Left kidney (tissue), 2 donors: Measurements from ENCODE around the gene CHTF18. TPM values are rescaled to one million over a fixed set of nuclear protein-coding genes. Genes with fewer than 3 reads are reported as not detected.
"Not testable (repeated sequence)": the region's sequence is repeated elsewhere in the genome, so short reads cannot be mapped to it uniquely, and the experiment has no call there.

Source experiments
- DNase-seq: peaks from one replicate; pipeline ENCODE4 v3.0.0-alpha.2; 2013
- polyA plus RNA-seq: library from polyadenylated mRNA; unstranded; fragments of 120-200 nt; gene quantifications from one replicate; pipeline ENCODE4 v1.2.1, GENCODE V29; 2013; ENCODE audit not compliant: insufficient read length

CHTF18 gene
- polyA plus RNA-seq, 1 donor, result 22.9 TPM

GRCh38 chr16:830107-830870, 41.9 kb downstream of the CHTF18 start:
- no peak for DNase-seq

GRCh38 chr16:830871-831570, 42.6 kb downstream of the CHTF18 start:
- no peak for DNase-seq

- DNase-seq, result no peak
Observed at GRCh38 chr16:831571-832413, 43.4 kb downstream of the CHTF18 start.

GRCh38 chr16:832652-833336, 44.4 kb downstream of the CHTF18 start:
- no peak for DNase-seq

- DNase-seq, result no peak
Observed at GRCh38 chr16:833411-833810, 45.0 kb downstream of the CHTF18 start.

- DNase-seq, result no peak
Observed at GRCh38 chr16:835373-835772, 47.0 kb downstream of the CHTF18 start.

GRCh38 chr16:836221-836620, 47.8 kb downstream of the CHTF18 start:
- no peak for DNase-seq

- DNase-seq, result not testable (repeated sequence)
Observed at GRCh38 chr16:836822-837221, 48.4 kb downstream of the CHTF18 start.

- DNase-seq, result no peak
Observed at GRCh38 chr16:838741-839140, 50.3 kb downstream of the CHTF18 start.

GRCh38 chr16:839643-840408, 51.4 kb downstream of the CHTF18 start:
- no peak for DNase-seq

- no peak for DNase-seq
Observed at GRCh38 chr16:840561-841454, 52.4 kb downstream of the CHTF18 start.

- no peak for DNase-seq
Observed at GRCh38 chr16:841455-842060, 53.1 kb downstream of the CHTF18 start.

GRCh38 chr16:842061-842476, 53.6 kb downstream of the CHTF18 start:
- DNase-seq, result peak; percentile 61

GRCh38 chr16:842711-843560, 54.5 kb downstream of the CHTF18 start:
- DNase-seq, result no peak

- DNase-seq, result no peak
Observed at GRCh38 chr16:843771-844170, 55.4 kb downstream of the CHTF18 start.

GRCh38 chr16:844638-845350, 56.4 kb downstream of the CHTF18 start:
- DNase-seq, result no peak

- peak; percentile 31 for DNase-seq
Observed at GRCh38 chr16:845351-845745, 56.9 kb downstream of the CHTF18 start.

- DNase-seq, result no peak
Observed at GRCh38 chr16:847151-847550, 58.7 kb downstream of the CHTF18 start.
